PC-9 (cell line): ENCODE results near the gene CELSR2.

ENCODE experiments used
- EZH2 ChIP-seq: fragments of 200-600 bp; sonication (generic); IDR thresholded peaks from 2 replicates; pipeline ENCODE4 v1.8.0; 2017; ENCODE audit warnings: antibody characterized with exemption, low read depth
- TF ChIP-seq, protein P1 (sequence below): fragments of 200-600 bp; sonication (generic); conservative IDR thresholded peaks from 2 replicates; pipeline ENCODE4 v1.6.1; 2017; ENCODE audit warnings: mixed run types, antibody characterized with exemption, mild to moderate bottlenecking, moderate library complexity

DNA sequence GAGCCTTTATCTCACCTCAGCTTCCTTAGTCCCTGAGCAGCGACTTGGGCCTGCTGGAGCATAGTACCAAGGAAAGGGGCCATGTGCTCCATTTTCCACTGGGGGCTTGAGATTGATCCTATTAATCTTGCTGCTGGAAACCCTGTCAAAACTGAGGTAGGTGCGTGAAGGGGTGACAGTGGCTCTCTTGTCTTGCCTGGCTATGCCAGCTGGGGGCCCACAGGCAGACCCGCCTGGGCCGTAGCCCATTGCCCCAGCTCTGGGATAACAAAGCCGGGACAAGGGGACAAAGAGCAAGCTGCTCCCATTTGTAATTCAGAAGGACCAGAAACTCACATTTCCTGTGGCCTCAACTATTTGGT lies 10.3 kb upstream of the CELSR2 start:
- TF ChIP-seq, protein P1, sequence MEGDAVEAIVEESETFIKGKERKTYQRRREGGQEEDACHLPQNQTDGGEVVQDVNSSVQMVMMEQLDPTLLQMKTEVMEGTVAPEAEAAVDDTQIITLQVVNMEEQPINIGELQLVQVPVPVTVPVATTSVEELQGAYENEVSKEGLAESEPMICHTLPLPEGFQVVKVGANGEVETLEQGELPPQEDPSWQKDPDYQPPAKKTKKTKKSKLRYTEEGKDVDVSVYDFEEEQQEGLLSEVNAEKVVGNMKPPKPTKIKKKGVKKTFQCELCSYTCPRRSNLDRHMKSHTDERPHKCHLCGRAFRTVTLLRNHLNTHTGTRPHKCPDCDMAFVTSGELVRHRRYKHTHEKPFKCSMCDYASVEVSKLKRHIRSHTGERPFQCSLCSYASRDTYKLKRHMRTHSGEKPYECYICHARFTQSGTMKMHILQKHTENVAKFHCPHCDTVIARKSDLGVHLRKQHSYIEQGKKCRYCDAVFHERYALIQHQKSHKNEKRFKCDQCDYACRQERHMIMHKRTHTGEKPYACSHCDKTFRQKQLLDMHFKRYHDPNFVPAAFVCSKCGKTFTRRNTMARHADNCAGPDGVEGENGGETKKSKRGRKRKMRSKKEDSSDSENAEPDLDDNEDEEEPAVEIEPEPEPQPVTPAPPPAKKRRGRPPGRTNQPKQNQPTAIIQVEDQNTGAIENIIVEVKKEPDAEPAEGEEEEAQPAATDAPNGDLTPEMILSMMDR, result no peak
- TF ChIP-seq EZH2, result no peak
